AG10803 (cell line): ENCODE data around the gene GCH1.

Experiments
- DNase-seq: peaks from one replicate; pipeline ENCODE4 v3.0.0; 2010; ENCODE audit warnings: low read depth
- H3K4me3 ChIP-seq: 2 replicates; pipeline ENCODE4 v1.5.1; 2011; ENCODE audit warnings: mild to moderate bottlenecking, low read length, control low read depth
- TF ChIP-seq, protein P1 (sequence below): conservative IDR thresholded peaks from 2 replicates; pipeline ENCODE4 v1.5.1; 2011; ENCODE audit warnings: mild to moderate bottlenecking, low read length, control low read depth, inconsistent platforms

GCH1 gene

GRCh38 chr14:54848910-54849309, 53.7 kb downstream of the GCH1 start:
- TF ChIP-seq, protein P1, sequence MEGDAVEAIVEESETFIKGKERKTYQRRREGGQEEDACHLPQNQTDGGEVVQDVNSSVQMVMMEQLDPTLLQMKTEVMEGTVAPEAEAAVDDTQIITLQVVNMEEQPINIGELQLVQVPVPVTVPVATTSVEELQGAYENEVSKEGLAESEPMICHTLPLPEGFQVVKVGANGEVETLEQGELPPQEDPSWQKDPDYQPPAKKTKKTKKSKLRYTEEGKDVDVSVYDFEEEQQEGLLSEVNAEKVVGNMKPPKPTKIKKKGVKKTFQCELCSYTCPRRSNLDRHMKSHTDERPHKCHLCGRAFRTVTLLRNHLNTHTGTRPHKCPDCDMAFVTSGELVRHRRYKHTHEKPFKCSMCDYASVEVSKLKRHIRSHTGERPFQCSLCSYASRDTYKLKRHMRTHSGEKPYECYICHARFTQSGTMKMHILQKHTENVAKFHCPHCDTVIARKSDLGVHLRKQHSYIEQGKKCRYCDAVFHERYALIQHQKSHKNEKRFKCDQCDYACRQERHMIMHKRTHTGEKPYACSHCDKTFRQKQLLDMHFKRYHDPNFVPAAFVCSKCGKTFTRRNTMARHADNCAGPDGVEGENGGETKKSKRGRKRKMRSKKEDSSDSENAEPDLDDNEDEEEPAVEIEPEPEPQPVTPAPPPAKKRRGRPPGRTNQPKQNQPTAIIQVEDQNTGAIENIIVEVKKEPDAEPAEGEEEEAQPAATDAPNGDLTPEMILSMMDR, result no peak
- no peak for DNase-seq
- no peak overlapping the region for H3K4me3 ChIP-seq

GRCh38 chr14:54845641-54846040, 57.0 kb downstream of the GCH1 start:
- TF ChIP-seq, protein P1, result no peak
- H3K4me3 ChIP-seq, result no peak overlapping the region
- no peak for DNase-seq

DNA sequence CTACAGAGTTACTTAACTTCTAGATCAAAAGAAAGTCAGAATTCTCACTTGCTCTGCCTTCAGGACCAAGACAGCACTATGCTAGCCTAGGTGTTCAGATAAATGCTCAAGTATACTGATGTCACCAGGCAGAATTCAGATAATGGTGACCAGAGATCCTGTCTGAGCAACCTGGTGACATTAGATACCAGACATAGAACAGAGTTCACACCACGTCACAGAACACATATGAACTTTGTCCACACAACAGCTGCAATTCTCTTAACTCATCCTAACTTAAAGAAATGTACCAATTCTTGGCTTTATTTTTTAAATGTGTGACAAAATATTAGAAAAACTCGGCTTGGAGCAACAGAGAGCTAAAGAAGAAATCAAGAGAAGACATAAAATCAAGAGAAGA, 58.1 kb downstream of the GCH1 start:
- no peak for DNase-seq
- no peak overlapping the region for H3K4me3 ChIP-seq
- TF ChIP-seq, protein P1, result no peak

- no peak for DNase-seq
- H3K4me3 ChIP-seq, result no peak overlapping the region
- TF ChIP-seq, protein P1, result no peak
Observed at GRCh38 chr14:54840798-54841197, 61.8 kb downstream of the GCH1 start.

- DNase-seq, result no peak
- TF ChIP-seq, protein P1, result no peak
Observed at GRCh38 chr14:54840336-54840735, 62.3 kb downstream of the GCH1 start.

GRCh38 chr14:54839701-54840119, 62.9 kb downstream of the GCH1 start:
- peak; percentile 51 for DNase-seq
- TF ChIP-seq, protein P1, result no peak
- H3K4me3 ChIP-seq, result no peak overlapping the region

More at GRCh38 chr14:54840336-54840735, 62.3 kb downstream of the GCH1 start:
- no peak overlapping the region for H3K4me3 ChIP-seq

DNA sequence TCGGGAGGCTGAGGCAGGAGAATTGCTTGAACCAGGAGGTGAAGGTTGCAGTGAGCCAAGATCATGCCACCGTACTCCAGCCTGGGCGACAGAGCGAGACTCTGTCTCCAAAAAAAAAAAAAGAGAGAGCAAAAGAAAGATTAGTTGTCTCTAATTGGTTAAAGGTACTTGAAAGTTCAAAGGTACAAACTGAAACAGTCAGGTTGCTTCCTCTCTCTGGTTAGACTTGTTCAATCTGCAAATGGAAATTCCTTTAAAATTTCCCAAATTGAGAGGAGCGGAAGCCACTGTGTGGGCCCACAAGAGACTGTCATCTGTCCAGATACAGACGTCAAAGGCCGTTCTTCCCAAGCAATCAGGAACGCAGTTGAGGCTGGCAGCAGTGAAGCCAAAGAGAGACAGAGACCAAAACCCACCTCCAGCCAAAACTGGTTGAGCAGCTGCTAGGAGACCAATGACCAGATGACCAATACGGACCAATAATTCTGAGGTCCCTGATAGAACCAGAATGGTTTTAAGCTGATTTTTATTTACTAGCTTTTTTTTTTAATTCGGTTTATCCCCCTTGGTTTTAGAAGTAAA, 63.6 kb downstream of the GCH1 start:
- DNase-seq, result no peak
- TF ChIP-seq, protein P1, result no peak
- H3K4me3 ChIP-seq, result no peak overlapping the region
